GM19372 (cell line): ENCODE measurements around the gene PLCB1.
"Not testable (repeated sequence)": the region's sequence is repeated elsewhere in the genome, so short reads cannot be mapped to it uniquely, and the experiment has no call there.

ENCODE experiments used
- ATAC-seq: cut with Tn5 transposase; IDR thresholded peaks from one replicate; pipeline ENCODE4 v1.9.1; 2021; ENCODE audit warnings: mild to moderate bottlenecking, low read depth, moderate library complexity; ENCODE audit not compliant: unreplicated experiment

The PLCB1 gene

DNA sequence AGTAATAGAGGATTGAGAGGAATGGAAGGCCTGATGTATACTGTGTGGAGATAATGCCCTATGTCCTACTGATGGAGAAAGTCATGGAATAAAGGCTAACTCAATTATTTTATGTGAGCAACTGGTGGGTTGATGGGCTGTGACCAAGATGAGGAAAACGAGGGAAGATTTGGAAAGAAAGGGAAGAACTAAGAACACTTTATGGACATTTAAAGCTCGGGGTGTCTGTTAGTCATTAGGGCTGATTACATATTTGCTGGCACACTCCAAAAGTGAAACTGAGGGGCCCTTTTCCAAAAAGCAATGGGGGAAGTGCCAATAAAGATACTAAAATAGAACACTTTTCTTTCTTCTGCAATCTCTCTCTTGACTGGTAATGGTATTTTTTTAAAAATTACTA is 439.5 kb downstream of the PLCB1 start:
- ATAC-seq = no peak

DNA sequence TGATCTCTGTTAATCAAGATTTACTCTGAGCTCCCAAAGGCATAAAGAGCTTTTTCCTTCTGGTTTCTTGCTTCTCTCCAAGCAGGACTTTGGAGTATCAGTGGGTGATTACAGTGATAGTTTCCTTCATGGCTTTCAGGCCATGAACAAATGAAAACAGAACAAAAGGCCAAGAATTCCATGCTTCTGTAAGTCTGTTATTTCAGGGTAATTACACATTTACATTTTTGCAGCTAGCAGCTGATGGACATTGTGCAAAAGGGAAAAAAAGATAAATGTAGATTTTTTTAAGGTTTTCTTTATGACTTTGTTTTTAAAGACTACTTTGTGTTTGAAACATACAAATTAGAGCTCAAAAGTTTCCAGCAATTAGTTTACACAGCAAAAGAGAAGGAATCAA is 441.6 kb downstream of the PLCB1 start:
- ATAC-seq = no peak

DNA sequence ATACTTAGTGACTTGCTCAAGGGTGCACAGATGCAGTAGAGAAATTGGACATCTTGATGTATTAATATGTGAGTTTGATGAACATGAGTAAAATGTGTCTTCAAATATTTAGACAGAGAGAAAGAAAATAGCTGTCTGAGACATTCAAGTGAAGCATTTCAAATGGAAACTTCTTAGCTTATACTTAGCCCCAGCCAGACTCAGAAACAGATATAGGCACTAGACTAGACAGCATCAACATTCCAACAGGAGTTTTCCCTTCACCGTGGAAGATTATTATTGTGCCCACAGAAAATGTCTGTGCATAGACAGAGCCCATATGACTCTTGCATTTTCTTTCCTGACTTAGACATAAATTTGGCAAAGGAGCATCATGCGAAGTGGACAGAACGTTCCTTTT is 443.0 kb downstream of the PLCB1 start:
- no peak for ATAC-seq

DNA sequence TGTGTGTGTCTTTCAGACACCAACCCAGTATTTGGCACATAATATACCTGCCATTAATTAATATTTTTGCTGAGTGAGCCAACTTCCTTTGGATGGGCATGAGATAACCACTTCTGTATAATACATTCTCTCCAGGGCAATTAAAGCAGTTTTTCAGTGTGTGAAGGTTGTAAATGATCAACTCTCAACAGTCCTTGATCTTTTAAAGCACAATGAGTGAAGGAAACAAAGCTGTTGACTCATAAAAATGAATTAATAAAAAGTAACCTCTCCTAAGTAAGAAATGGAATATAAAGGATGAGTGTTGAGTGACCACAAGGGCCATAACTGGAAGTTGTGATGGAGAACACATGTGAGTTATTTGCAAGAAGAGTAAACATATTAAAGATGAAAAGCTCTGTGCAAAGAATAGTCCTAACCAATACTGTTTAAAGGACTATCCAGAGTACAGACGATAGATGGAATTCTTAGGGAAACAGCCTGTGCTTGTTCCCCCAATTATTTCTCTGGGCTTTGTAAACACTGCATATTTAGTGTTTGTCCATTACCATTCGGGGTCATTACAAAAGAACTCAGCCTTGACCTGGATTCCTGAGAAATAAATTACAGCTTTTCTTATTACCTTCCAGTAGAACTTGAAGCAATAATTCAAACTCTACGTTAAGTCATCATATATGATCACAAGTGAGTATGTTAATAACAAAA is 446.2 kb downstream of the PLCB1 start:
- no peak for ATAC-seq

DNA sequence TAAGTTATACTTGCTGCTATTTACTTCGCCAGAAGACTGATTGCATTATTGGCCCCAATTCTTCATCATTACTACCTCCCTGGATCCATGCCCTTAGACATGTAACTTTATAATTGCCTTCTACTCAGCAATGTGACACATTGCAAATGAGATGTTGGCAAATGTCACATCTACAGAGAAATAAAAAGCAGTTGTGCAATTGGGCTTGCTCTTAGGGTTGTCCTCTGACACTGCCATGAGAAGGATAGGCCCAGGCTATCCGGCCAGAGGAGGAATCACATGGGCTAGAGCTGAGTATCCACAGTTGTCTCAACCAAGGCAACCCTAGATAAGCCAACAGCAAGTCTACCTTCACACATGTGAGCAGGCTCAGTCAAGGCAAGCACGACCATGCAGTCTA is 447.0 kb downstream of the PLCB1 start:
- no peak for ATAC-seq

DNA sequence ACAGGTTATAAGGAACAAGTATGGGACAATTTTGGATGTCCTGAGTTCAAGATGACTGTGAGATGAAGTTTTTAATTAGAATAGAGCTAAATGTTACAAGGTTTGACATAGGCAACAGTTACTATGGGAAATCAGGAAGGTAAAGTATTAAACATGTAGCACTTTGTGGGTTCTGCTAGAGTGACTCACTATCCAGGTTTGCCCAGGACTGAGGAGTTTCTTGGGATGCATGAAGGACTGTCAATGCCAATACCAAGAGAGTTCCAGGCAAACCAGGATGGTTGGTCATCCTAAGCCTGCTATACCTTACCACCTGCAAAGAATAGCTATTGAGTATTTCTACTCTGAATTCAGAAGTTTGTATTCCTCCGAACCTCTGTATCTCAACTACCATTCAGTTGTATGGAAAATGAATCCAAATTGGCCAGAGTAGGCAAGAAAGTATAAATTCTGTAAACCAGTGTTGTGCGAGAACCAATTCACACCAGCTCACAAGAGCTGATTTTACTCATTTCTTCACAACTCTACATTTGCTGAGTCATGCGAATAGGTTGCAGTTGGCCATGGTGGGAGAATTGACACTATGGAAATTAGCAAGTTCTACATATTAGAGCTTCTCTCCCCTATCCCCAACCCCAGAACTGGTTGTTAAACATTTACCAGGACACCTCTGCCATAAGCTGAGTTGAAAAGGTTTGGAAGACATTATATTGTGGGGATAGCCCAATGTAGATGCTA is 449.5 kb downstream of the PLCB1 start:
- no peak for ATAC-seq

DNA sequence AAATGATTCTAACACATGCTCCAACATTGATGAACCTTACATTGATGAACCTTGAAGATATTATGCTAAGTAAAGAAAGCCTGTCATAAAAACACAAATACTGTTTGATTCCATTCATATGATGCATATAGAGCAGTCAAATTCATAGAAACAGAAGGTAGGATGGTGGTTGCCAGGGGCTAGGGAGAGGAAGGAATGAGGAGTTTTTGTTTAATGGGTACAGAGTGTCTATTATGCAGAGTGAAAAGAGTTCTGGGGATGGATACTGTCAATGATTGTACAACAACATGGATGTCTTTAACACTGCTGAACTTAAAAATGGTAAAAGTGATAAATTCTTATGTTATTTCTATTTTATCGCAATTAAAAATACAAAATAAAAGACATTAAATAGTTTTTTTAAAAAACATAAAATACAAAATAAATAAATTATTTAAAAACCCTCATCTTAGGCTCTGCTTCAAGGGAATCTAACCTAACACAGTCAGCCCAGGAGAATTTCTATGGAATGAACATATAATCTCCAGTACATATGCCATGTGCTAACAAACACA is 451.0 kb downstream of the PLCB1 start:
- ATAC-seq = no peak

DNA sequence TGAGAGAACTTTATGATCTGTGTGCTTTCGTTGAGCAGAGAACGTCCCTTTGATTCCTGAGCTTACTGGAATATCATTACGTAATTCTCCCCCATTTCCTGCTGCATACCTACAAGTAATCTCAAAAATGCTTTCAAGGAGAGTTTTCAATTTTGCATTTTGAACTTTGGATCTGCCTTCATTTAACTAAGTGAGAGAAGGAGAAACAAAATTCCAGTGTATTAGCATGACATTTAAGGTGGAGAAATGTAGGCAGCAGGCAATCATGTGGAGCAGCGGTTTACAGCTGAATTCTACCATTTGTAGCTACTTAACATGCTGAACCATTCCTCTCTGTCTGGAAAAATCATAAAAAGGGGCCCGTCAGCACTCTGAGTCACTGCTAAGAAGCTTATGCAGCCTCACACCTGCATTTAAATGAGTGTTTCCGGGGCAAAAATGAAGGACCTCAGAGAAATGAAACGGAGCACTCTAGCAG is 451.5 kb downstream of the PLCB1 start:
- ATAC-seq = no peak

DNA sequence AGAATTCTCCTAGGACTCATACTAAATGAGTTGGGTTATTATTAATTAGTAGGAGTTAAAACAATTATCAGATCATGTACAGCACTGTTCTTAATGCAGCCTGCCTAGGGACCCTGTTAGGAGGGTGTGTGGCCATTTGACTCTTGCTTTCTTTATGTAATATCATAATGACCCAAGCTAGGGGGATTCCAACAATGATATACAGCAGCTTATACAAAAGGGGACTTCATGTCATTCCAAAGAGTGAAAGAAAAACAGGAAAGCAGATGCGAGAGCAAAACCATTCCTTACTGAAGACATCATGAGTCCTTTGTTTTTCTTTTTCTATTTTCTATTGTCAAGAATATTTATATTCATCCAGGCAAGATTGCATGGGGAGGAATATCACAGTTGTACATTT is 455.2 kb downstream of the PLCB1 start:
- no peak for ATAC-seq

DNA sequence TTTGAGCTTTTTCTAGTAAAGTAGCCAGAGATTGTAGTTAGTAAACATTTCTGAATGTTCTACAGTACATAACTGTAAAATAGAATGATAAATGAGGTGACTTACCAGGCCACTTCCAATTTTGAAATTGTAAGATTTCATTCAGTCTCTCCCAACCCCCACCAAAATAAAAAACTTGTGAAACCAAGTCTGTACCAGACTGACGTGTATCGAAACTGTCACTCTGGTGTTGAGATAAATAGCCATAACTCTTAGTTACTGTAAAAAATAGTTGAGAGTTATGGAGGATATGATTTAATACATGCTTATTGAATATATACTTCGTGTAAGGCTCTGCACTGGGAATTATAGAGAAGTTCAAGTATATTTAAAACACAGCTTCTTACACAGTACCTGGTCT is 455.7 kb downstream of the PLCB1 start:
- ATAC-seq = no peak

DNA sequence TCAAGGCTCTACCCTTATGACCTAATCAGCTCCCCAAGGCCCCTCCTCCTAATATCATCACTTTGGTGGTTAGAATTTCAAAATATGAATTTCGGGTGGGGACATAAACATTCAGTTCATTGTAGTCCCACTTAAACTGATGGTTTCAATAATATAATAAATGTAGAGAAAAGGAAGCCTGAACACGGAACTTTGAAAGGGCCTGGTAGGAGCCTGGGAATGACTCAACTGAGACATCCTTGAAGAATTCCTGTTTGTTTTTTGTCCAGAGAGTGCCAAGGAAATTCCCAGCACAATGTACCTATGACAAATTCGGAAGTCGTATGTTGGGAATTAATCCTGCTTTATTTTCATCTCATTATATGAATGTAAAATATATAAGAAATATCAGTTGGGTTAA is 457.9 kb downstream of the PLCB1 start:
- no peak for ATAC-seq

DNA sequence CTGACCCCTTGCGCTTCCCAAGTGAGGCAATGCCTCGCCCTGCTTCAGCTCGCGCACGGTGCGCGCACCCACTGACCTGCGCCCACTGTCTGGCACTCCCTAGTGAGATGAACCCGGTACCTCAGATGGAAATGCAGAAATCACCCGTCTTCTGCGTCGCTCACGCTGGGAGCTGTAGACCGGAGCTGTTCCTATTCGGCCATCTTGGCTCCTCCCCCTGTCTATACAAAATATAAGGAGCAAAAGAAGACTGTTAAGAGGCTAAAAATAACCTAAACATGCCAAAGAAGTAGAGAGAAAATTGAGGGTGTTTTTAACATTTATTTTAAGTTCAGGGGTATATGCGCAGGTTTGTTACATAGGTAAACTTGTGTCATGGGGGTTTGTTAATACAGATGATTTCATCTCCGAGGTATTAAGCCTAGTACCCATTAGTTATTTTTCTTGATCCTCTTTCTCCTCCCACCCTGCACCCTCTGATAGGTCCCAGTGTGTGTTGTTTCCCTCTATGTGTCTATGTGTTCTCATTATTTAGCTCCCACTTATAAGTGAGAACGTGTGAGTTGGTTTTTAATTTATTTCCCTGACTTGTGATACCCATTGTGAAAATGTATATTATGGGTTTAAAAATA is 469.0 kb downstream of the PLCB1 start:
- ATAC-seq = not testable (repeated sequence)

DNA sequence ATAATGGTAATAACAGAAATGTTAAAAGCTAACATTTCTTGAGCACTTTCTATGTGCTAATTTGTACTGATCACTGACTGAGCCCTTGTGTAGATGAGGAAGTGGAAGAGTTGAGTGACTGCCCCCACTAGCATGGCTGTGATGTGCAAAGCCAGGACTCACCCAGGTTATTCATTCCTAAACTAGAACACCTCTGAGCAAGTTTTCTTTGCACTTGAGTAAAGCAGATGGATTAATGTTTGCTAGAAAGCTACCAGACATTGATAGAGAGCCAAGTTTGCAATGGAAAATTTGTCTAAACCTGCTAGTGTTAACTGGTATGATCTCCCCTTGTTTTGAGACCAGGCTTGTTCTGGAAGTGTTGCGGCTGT is 469.5 kb downstream of the PLCB1 start:
- ATAC-seq = peak; percentile 86

DNA sequence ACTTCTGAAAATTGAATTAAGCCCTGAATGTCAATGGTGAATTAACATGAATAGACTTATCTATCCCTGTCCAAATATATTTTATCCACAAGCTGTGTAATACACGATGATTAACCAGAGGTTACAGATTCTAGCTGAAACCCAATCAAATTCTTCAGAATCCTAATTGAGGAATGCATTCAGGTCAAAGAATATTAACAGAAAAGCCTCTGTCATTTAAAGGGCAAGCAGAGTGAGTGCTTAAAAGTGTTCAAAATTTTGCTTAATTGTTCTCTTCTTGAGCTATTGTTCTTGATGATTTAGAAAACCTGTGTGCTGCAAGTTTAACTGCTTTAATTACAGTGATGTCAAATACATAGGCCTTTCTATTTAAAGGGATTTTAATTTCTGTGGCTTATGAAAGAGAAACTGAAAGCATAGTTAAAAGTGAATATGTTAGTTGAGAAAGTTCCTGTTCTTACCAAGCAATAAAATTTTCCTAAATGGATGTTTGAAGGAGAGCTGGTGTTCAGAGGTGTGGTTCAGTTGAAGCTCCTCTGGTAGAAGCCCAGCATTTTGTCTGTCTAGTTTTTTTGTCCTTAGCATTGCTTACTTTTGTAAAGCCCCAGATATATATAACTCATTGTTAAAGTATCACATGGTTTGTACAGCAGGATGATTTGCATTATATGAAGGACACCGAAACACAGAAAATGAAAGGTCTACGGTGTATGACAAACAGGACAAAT is 470.5 kb downstream of the PLCB1 start:
- peak; percentile 73 for ATAC-seq

DNA sequence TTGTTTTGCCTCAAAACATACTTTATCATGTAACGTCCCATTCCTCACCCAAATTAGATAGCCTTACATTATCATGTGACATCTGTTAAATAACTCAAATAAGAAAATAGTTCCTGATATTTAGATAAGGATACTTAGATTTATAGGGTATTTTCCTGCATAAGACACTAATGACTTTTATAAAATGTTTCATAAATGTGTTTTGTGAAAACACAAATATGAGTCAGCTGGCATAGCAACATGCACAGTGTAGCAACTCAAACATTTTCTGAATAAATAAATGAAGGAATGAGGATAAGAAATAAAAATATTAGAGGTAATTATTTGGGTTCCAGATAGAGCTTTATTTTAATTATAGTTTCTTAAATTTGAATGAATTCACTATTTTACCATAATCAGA is 476.4 kb downstream of the PLCB1 start:
- ATAC-seq = no peak

DNA sequence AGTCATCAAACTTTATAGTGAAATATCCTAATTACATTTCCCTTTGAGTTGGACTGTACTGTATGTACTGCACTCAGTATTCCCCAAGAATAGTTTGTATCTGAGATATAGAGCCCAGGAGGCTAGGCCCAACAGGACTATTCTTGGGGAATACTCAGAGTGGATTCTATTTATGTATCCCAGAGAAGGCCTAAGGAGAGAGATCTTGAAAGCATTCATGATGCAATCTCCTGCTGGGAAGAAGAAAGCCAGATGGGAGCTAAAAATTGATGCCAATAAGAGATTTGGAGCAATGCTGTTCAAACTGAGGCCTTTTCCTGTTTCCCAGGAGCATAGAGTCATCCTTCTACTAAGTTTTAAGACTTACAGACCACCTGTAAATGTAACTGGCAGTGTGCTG is 484.7 kb downstream of the PLCB1 start:
- no peak for ATAC-seq

DNA sequence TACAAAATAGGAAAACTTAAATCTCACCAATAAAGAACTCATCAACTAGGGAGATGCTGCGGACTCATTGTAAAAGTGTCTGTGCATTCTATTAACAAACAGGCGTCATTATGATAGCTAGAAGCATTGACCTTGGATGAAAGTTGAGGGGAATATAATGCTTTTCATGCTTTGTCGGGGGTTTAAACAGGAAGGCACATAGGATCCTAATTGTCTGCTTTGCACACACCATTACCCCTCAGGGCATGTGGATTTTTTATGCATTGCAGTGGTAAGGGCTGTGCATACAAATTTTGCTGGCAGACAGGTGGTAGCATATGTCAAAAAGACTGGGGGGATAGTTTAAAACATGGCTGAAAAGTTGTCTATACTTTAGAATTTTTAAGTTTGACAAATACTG is 488.9 kb downstream of the PLCB1 start:
- no peak for ATAC-seq

DNA sequence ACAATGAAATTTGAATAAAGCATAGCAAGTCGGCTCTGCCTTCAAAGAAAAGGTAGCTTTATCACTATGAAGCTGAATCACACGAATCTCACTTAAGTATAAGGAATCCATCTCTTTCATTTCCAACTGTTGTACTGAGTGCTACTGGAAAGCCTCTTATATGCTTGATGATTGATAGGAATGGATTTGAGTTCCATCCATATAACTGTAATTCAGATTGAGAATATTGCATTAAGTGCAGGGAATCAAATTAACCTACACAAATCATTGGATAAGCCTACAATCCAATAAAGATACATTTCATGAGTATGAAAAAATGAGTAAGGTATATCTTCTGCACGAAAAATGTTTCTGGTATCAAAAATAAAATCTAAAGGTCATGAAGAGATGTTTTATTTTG is 492.0 kb downstream of the PLCB1 start:
- no peak for ATAC-seq

DNA sequence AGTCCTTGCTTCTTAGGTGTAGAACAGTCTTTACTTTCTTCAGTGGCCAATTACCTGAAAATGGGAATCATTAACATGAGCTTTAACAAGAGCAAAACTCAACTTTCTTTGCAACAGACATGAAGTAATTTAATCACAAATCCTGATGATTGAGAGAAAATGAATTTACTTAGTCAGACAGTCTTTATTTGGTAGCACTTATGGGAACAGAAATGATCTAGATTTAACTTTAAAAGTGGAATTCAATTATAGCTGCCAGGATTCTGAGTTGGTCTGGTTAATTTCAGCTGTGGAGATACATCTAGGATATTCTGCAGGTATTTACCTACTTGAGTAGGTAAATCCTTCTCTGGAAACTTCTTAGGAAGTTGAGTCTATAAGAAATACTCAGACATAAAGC is 492.6 kb downstream of the PLCB1 start:
- ATAC-seq = no peak

DNA sequence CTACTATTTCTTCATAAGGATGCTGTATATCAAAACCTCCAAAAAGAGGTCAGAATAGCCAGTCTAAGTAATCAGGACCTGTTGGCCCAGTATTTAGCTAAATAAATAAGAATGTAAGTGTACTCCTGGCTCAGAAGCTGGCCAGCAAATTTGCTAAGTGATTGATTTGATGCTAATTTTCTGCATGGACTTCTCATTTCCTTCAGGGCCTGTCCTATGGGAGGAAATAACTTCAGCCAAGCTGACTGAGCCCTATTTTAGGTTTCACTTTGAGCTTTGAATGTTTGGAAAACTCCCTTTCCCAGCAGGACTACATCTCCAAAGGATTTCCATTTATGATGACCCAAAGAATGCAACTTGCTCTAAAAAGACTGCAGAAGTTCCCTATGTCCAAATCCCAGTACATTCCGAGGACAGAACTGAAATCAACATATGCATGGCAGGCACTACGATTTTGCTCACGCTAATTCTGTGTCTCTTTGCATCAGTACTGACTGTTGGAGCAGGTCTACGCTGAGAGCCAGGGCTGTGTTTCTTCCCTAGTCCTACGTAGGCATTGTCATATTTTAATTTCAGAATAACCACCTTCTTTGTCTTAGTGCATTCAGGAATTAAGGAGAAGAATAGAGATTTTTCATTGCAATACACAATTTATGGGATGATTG is 495.4 kb downstream of the PLCB1 start:
- no peak for ATAC-seq
